ENCODE results near the gene NR1H2.

GRCh38 chr19:50406156-50406820 lies 30.0 kb downstream of the NR1H2 start:
- TF ChIP-seq YY1 (IDR thresholded peaks at IDR 0.05) = no peak
- no peak for TF ChIP-seq TAF1 (conservative IDR thresholded peaks at IDR 0.05)
- TF ChIP-seq CTCF (IDR thresholded peaks at IDR 0.05; ENCODE audit: low read depth, low read length, missing input control) = no peak
- TF ChIP-seq ATF3 (IDR thresholded peaks at IDR 0.05) = no peak
